Endothelial cell of hepatic sinusoid (primary cell): ENCODE measurements around the gene MAFG.

Experiments
- in situ Hi-C: cut with HindIII; loops from 2 replicates; pipeline ENCODE4 v1.10.0; 2017; ENCODE audit warnings: low sequenced_read_pairs

Gene MAFG

GRCh38 chr17:81927653-81928543 lies at the start of gene MAFG:
MAFG (minus strand) TSS chr17:81927735; CDS start chr17:81923185, 4,550 bp downstream.
- in situ Hi-C loops: no loop called here

GRCh38 chr17:81976332-81977210 lies 49.0 kb upstream of the MAFG start:
- in situ Hi-C loops: loop anchor here (10.0 kb wide), 2 partner anchors 58 to 62 kb away; partner anchors contain the start of genes DCXR, PCYT2, RAC3 and SIRT7

- in situ Hi-C loops: loop anchor here (10.0 kb wide), 2 partner anchors 59 to 61 kb away; partner anchors contain the start of genes DCXR, PCYT2, RAC3 and SIRT7
Measured at GRCh38 chr17:81973432-81973831, 45.9 kb upstream of the MAFG start.

GRCh38 chr17:81968850-81969812 lies 41.6 kb upstream of the MAFG start:
- in situ Hi-C loops: no loop called here

- in situ Hi-C loops: no loop called here
Measured at GRCh38 chr17:81968396-81968745, 40.8 kb upstream of the MAFG start.

- in situ Hi-C loops: no loop called here
Measured at GRCh38 chr17:81967533-81968395, 40.2 kb upstream of the MAFG start.

- in situ Hi-C loops: no loop called here
Measured at GRCh38 chr17:81967244-81967532, 39.7 kb upstream of the MAFG start.

- in situ Hi-C loops: no loop called here
Measured at GRCh38 chr17:81966343-81967243, 39.1 kb upstream of the MAFG start.

- in situ Hi-C loops: no loop called here
Measured at GRCh38 chr17:81964081-81964849, 36.7 kb upstream of the MAFG start.

- in situ Hi-C loops: no loop called here
Measured at GRCh38 chr17:81962499-81963441, 35.2 kb upstream of the MAFG start.

- in situ Hi-C loops: no loop called here
Measured at GRCh38 chr17:81961521-81962498, 34.3 kb upstream of the MAFG start.

- in situ Hi-C loops: no loop called here
Measured at GRCh38 chr17:81961087-81961511, 33.6 kb upstream of the MAFG start, which contains the start of gene NOTUM. NOTUM (minus strand) TSS chr17:81961187; CDS start chr17:81960909, 278 bp downstream.

- in situ Hi-C loops: no loop called here
Measured at GRCh38 chr17:81960130-81960958, 32.8 kb upstream of the MAFG start.

- in situ Hi-C loops: no loop called here
Measured at GRCh38 chr17:81959362-81960129, 32.0 kb upstream of the MAFG start.
